Fibroblast of the conjunctiva (primary cell): Measurements from ENCODE around the gene SELENOT.
"Not testable (repeated sequence)": the region's sequence is repeated elsewhere in the genome, so short reads cannot be mapped to it uniquely, and the experiment has no call there.

Experiments
- DNase-seq: peaks from one replicate; pipeline ENCODE4 v3.0.0-alpha.2; 2010; ENCODE audit warnings: low read depth

SELENOT gene

GRCh38 chr3:150607267-150608065 is 4.3 kb downstream of the SELENOT start:
- no peak for DNase-seq

- no peak for DNase-seq
Measured at GRCh38 chr3:150609988-150610387, 6.9 kb downstream of the SELENOT start.

- no peak for DNase-seq
Measured at GRCh38 chr3:150610785-150611184, 7.7 kb downstream of the SELENOT start.

- no peak for DNase-seq
Measured at GRCh38 chr3:150611666-150612065, 8.5 kb downstream of the SELENOT start.

GRCh38 chr3:150612494-150612893 is 9.4 kb downstream of the SELENOT start:
- no peak for DNase-seq

GRCh38 chr3:150613034-150613433 is 9.9 kb downstream of the SELENOT start:
- DNase-seq, result no peak

- DNase-seq, result no peak
Measured at GRCh38 chr3:150613709-150614480, 10.8 kb downstream of the SELENOT start.

GRCh38 chr3:150620002-150620689 is 17.0 kb downstream of the SELENOT start:
- no peak for DNase-seq

- DNase-seq, result not testable (repeated sequence)
Measured at GRCh38 chr3:150622955-150623354, 19.8 kb downstream of the SELENOT start.

GRCh38 chr3:150623945-150624344 is 20.8 kb downstream of the SELENOT start:
- no peak for DNase-seq

GRCh38 chr3:150626148-150626930 is 23.2 kb downstream of the SELENOT start:
- no peak for DNase-seq

GRCh38 chr3:150627557-150627956 is 24.4 kb downstream of the SELENOT start:
- peak; percentile 61 for DNase-seq

- DNase-seq, result no peak
Measured at GRCh38 chr3:150631515-150632221, 28.5 kb downstream of the SELENOT start.

GRCh38 chr3:150635076-150635475 is 32.0 kb downstream of the SELENOT start:
- DNase-seq, result no peak

GRCh38 chr3:150635526-150635925 is 32.4 kb downstream of the SELENOT start:
- DNase-seq, result no peak

- no peak for DNase-seq
Measured at GRCh38 chr3:150636258-150636657, 33.1 kb downstream of the SELENOT start.

GRCh38 chr3:150639262-150639661 is 36.1 kb downstream of the SELENOT start:
- DNase-seq, result no peak

GRCh38 chr3:150640256-150640655 is 37.1 kb downstream of the SELENOT start:
- DNase-seq, result no peak

GRCh38 chr3:150653110-150653561 is 50.0 kb downstream of the SELENOT start:
- no peak for DNase-seq

GRCh38 chr3:150656316-150656715 is 53.2 kb downstream of the SELENOT start:
- no peak for DNase-seq
